Ovary (tissue), 3 donors: Measurements from ENCODE around the gene AGBL4.

Source experiments
- CTCF ChIP-seq, 3 donors: fragments of 450-650 bp in 2 of 3; fragments of 200-600 bp in 1 of 3; IDR thresholded peaks; one replicate each; pipeline versions ENCODE4 v1.5.1 to v1.8.0; 2016 to 2022; ENCODE audit warnings: antibody characterized with exemption in 3 of 3, mild to moderate bottlenecking in 1 of 3
- EP300 ChIP-seq: sonication (generic); formaldehyde crosslinking; IDR thresholded peaks from one replicate; pipeline ENCODE4 v1.6.1; 2017; ENCODE audit warnings: antibody characterized with exemption
- donor health status: DM: no; HTN: no; CAD: no.

GRCh38 chr1:49351768-49352167 lies 672.0 kb downstream of the AGBL4 start:
- TF ChIP-seq CTCF (IDR thresholded peaks at IDR 0.05) (no peak), EP300 (no peak)
